Fibroblast of skin of left biceps (primary cell): ENCODE measurements around the gene SELL.
"Not testable (repeated sequence)": the region's sequence is repeated elsewhere in the genome, so short reads cannot be mapped to it uniquely, and the experiment has no call there.

ENCODE experiments used
- DNase-seq, 2 experiments: peaks; one replicate each; pipeline ENCODE4 v3.0.0-alpha.2; 2013; ENCODE audit warnings: low read depth in 2 of 2

Gene SELL

DNA sequence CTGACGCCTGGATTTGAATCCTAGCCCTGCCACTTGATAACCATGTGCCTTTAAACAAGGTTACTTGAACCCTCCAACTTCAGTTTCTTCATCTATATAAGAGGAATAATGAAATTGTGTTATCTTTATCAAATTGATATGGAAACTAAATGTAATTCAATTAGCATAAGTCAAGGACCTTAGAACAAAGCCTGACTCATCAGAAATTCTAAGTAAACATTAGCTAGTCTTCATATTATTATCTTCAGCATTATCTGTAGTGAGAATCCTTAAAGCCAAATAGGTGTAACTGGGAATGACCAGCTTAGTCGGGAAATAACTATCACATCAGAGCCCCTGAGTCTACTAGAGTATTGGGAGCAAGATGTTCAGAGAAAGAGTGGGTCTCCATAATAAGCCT is 6.6 kb downstream of the SELL start:
- no peak for DNase-seq

DNA sequence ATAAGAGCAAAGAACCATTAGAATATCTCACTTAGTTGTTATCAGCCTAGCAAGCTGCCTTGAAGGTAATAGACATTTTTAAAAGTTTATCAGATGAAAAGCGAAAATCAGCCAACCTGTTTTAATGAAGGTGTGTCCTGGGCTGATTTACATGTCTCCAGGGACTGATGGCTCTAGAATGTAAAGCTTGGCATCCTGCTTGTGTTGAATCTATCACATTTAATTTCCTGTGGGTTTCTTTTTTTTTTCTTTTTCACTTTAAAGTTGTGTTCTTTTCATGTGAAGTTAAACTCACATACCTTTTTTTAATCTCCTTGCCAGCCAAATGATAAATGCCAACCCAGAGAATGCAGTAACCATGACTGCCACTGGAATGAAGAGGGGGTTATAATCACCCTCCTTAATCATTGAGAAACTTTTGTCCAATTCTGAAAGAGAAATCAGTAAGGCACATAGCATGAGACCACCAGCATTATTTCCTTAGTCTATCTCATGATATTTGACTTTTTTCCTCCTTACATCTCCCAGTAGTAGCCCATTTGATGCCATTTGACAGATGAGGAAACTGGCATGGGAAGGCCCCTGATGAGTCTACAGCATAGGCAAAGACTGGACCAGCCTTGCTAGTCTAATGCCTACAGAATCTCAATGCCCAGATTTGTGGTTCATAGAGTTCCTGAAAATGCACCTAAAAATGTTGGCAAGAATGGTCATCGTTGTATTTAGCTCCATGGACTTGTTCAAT is 10.0 kb downstream of the SELL start:
- DNase-seq, result no peak

DNA sequence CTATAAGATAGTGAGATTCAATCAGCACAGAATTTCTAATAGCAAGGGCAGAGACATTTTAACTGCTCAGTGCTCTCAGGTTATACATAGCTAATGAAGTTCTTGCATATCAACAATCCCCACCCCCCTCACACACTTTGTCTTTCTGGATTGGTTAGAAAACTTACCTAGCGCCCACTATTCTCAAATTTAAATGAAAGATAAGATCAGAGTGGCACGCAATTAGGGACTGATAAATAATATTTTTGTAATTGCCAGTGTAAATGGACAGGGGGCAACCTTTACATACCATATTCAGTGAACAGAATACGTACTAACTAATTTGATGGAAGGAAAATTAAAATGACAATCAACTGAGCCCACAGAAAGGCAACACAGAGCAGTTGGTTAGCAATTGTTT is 11.7 kb downstream of the SELL start:
- no peak for DNase-seq

DNA sequence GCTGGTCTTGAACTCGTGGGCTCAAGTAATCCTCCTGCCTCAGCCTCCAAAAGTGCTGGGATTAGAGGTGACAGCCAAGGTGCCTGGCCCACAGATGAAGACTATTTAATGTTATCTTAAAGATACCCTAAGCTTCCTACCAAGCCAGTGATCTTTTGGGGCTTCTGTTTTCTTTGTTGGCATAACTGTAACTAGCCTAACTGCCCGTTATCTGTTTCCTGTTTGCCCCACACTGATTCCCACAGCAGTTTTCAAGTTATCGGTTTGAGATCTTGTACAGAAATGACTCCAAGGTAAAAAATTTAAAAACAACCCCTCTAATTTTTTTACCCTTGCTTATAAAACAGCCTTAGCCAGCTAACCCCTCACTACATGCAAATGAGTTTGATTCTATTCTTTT is 12.4 kb downstream of the SELL start:
- DNase-seq, result no peak

DNA sequence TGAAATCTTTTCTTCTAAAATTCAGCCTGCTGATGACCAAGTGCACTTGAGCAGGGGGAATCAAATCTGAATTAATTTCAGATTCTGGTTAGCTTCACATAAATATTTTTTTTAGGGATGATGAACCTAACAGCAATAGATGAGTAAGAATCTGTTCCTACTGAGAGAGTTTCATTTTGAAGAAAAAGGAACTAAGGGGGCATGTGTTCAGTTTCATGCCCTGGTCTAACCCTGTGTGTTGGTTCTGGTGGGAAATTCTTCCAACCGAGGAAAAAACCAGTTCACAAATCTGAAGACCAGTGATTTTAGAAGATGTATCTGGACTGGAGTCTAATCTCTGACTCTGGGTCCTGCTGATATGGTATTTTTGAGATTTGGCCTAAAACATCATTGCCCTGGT is 13.7 kb downstream of the SELL start:
- no peak for DNase-seq

DNA sequence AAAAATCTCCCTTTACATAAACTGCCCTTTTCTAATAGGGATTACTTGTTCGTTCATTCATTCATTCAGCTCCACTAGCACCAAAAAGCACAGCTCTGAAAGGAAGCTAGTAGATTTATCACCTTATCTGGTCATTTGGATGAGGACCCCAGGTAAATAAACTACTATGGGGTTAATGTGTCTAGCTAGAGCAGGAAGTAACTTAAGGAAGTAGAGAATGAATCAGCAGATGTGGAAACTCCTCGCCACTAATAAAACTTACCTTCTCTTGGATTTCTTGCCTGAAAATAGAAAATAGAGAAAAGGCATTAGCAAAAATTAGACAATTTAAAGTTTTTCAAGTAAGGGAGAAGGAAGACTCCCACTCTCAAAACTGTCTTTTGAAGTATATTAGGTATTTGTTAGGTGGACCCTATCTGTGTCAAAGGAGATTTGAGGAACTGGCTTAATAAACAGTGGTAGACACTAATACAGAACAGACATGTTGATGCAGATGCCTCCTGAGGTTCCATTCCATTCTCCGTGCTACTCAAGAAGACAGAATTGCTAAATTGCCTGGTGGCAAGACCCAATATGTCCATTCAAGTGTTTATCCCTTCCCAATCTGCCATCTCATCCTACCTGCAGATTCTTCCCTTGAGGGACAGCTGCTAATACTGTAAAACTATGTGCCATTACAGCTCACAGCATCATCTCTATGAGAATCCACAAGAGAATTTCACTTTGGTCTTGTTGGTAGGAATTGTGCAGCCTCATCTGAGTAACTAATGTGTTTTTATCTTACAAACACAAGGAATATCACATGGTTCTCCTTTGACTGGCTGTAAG is 14.9 kb downstream of the SELL start:
- no peak for DNase-seq

DNA sequence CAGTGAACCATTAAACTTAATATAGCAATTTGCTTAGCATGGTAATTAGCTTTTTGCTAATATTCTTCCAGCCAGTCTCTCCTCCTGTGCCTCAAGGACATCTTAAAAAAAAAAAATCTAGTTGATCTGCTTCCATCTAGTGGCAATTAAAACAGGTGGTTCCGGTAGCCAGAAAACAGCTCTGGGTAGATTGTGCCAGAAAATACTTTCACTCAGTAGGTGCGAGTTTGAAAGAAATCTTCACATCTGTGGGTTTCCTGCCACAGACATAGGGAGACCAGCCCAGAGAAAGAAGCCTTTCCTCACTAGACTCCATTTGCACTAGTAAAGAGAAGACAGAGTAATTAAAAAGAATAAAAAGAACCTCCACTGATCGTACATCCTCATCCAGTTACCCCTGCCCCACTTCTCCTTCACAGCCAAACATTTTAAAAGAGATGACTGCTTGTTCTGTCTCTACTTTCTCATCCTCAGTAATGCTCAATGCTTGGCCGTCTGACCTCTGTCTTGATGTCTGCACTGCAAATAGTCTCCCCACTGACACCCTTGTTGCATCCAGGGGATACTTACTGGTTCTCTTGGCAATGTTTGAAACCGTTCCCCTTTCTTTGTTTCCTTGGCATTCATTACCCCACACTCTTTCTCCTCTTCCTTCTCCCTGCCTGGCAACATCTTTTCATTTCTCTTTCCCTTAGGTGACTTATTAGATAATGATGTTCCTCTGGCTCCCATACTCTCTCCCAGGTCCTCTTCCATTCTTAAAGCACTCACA is 16.9 kb downstream of the SELL start:
- no peak for DNase-seq

DNA sequence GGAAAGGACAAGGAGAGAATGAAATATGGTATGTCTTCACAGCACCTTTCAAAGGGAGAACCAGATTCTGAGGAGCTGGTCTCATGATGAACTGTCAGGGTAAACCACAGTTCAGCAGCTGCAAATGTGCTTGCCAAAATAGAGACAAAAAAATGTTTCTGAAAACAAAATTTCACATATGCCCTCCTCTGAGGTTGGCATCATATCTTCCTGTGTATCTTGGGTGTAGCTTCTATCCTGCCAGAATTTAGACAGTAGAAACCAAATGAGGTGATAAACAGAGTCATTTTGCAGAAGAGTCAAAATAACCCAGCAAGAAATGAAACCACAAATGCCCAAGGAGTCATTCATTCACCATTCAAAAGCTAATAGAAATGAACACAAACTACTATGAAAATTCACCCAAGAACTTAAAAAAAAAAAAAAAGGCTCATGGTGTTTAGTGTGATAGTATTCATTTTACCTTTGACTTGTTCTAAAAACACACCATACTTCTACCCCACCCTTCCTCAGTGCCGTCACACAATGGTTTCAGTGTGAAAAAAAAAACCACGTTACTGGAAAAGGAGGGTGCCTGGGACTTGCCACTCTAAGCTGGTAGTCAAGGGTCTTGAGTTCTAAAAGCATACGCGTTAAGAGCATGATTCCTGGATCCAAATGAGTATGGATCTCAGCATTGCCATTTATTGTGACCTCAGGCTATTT is 18.5 kb downstream of the SELL start:
- DNase-seq, result no peak

DNA sequence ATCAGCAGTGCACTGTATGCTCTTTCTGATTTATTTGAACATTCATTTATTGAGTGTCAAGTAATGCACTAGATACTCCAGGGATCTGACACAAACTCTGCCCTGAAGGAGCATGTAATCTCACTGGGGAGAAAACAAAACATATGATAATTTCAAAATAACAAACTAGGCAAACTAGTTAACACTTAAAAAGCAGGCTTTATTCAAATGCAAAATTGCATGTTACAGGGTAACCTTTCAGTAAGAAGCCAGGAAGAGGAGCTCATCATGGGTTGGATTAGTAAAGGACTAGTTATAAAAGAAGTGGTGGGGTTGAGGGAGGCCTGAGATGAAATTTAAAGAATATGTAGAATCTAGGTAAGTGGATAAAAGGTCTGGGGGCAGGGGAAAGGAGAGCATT is 20.9 kb downstream of the SELL start:
- no peak for DNase-seq

DNA sequence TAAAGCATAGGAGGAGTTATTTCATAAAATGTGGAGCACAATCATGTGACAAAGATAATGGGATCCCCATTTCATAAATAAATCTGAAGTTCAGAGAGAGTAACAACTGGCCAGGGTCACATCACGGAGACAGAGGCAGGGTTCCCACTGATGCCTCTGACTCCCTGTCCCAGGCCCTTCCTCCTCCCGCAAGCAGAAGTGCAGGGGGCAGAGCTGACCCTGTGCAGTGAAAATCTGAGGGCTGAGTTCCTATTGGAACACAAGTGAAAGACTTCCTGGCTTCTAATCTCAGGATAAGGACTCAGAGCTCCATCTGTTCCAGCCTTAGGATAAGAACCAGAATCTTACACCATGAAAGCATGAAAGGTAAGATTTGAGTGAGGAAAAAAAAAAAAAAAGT is 22.0 kb downstream of the SELL start:
- no peak for DNase-seq

DNA sequence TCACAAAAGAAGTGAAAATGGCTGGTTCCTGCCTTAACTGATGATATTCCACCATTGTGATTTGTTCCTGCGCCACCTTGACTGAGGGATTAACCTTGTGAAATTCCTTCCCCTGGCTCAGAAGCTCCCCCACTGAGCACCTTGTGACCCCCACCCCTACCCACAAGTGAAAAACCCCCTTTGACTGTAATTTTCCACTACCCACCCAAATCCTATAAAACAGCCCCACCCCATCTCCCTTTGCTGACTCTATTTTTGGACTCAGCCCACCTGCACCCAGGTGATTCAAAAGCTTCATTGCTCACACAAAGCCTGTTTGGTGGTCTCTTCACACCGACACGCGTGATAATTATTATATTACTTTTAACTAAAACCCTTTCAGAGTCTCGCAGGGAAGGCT is 23.0 kb downstream of the SELL start:
- DNase-seq, result not testable (repeated sequence)

DNA sequence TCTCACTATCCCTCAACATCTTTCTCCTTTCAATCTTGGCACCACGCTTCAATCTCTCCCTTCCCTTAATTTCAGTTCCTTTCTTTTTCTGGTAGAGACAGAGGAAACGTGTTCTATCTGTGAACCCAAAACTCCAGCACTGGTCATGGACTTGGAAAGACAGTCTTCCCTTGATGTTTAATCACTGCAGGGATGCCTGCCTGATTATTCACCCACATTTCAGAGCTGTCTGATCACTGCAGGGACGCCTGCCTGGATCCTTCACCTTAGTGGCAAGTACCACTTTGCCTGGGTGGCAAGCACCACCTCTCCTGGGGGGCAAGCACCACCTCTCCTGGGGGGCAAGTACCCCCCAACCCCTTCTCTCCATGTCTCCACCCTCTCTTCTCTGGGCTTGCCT is 27.8 kb downstream of the SELL start:
- no peak for DNase-seq

DNA sequence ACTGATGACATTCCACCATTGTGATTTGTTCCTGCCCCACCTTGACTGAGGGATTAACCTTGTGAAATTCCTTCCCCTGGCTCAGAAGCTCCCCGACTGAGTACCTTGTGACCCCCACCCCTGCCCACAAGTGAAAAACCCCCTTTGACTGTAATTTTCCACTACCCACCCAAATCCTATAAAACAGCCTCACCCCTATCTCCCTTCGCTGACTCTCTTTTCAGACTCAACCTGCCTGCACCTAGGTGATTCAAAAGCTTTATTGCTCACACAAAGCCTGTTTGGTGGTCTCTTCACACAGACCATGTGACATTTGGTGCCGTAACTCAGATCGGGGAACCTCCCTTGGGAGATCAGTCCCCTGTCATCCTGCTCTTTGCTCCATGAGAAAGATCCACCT is 28.3 kb downstream of the SELL start:
- DNase-seq, result not testable (repeated sequence)

DNA sequence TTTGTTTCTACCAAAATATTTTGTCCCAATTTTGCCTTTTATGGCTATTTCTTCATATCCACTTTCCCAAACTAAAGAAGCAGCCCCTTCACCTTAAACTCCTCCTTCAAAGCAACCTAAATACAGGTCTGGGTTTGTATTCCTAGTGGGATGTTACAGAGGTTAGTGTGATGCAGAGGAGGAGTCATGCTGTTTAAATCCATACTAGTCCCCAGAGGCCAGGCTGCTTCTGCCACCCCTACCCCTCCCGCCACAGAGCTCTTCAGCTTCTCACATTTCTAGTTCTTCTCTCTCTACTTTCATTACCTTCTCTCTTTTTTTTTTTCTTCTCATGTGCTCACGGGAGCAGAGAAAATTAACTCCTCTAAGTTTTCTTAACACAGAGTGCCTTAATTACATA is 29.3 kb downstream of the SELL start:
- DNase-seq, result no peak

DNA sequence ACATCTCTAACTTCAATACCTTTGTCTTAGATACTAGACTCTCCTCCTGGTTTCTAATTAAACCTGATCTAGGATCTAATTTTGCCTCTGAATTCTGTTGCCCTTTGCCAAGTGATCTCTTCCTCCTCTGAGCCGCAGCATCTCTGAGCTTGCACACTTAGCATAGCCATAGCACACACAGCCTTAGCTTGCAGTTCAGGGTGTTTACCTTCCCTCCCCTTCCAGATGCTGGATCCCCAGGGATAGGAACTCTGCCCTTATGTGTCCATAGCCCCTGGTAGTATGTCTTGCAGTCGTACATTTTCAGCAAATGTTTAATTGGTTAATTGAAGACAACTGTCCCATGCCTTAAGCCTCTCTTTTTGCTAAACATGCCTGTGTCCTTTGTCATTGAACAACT is 30.3 kb downstream of the SELL start:
- DNase-seq, result no peak

DNA sequence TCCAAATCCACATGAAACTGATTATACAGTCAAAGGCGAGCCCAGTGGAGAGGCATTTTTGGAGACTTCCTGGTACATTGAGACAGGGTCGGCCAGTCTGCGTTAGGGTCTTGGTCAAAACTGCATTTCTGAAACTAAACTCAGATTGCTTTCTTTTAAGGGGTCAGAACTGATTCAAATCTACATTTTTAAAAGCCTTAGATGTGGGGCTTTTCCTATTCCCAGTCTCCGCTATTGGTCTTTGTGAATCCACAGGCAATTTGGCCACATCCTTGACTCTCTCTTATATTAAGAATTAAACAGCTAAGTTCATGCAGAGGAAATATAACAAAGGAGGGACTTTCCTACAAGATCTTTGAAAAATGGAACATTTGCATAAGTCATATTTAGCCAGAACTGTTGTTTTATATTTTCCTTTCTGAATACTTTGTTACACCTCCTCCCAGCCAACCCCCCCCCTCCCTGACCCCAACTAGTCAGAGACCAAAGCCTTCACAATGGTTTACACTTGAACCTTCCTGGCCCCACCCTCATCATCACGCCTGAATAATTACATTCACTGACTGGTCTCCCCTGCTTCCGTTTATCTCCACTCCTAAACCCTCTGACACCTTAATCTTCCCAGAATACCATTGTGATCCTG is 30.9 kb downstream of the SELL start:
- no peak for DNase-seq

DNA sequence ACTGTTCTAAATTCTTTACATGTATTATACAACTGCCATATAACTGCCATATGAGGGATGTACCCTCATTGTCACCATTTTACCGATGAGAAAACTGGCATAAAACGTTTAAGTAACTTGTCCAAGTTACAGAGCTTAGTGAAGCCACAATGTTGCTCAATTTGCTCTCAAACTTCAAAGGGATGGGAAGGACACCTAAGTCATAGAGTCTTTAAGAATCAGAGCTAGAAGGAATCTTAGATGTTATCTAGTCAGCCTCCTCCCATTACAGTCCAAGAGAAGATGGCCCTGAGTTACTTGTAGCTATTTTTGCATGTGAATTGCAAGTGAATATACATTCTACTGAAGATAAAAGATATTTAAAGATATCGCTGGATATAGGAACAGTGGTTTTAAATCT is 31.7 kb downstream of the SELL start:
- no peak for DNase-seq

DNA sequence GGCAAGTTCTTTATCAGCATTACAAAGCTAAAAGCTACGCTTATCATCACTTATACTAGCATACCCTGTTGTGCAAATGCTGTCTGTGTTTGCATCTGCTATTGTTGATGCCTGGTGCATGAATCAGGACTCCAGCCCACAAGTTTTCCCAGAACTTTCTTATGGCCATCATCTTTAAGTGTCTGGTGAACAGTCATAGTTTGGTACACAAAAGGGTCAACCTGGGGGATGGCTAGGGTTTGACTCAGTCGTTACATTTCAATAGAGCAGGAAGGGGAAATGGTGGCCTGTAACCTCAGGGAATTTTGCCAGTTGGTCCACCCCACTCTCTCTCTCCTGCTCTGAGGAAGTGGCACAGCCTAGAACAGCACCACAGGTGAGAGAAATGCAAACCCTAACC is 35.4 kb downstream of the SELL start:
- DNase-seq, result no peak

DNA sequence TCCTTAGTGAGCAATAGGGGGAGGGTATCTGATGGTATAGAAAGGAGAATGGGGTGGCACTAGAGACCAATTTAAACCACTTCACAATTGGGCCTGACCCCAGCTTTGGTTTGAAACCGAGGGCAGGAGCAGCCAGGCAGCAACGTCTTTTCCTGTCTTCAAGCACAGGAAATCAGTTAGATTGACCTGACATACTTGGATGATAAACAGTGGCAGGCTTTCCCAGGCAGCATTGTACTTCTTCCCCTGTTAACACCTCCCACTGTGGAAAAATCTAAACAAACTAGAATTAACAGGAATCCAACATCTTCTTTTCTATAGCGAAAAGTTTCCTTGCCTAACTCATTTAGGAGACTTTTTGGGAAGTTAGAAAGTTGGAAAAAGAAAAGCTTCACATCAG is 40.6 kb downstream of the SELL start:
- DNase-seq, result no peak

DNA sequence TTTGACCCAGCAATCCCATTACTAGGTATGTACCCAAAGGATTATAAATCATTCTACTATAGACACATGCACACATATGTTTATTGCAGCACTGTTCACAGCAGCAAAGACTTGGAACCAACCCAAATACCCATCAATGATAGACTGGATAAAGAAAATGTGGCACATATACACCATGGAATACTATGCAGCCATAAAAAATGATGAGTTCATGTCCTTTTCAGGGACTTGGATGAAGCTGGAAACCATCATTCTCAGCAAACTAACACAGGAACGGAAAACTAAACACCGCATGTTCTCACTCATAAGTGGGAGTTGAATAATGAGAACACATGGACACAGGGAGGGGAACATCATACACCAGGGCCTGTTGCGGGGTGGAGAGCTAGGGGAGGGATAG is 41.2 kb downstream of the SELL start:
- DNase-seq, result not testable (repeated sequence)
